NCI-H128 (cell line): ENCODE results near the gene PKP2.

Experiments
- DNase-seq: peaks from one replicate; lab custom pipeline; 2025; ENCODE audit not compliant: unreplicated experiment; lab: John Stamatoyannopoulos, UW

The PKP2 gene

DNA sequence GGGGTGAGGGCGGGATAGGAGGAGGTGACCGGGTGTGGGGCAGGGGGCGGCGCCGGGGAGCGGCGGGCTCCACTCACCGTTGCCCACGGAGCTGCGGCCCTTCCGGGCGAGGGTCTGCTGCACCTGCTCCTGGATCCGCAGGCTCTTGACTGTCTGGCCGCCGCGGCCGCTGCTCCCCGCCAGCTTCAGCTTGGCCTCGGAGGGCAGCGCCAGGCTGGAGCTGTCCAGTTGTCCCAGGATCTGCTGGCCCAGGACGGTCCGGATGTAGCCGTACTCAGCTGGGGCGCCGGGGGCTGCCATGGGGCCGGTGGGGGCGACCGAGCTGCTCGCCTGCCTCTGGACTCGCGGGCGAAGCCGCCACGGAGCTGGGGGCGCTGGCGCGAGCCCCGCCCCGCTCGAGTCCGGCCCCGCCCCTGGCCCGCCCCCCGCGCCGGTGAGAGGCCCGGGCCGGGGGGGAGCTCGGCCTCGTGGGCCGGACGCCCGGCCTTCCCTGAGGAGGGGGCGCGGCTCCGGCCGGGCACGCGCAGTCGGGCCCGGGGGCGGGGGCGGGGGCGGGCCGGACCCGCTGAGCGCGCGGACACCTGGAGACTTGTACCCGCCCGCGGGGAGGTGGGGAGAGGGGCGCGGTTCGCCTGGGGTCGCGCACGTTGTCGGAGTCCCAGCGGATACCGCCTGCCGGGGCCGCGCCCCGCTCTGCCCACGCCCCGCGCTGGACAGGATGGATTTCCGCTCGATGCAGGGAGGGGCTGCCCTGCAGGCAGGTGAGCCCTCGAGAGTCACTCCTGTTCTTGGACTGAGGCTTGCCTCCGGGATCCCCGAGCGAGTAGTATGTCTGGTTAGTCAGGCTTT lies at the start of gene PKP2:
Gene PKP2, minus strand, starts transcription at position 346 of the 849 bp plus-strand sequence. Its CDS starts 46 bp downstream, at position 300.
- peak; percentile 86 for DNase-seq

DNA sequence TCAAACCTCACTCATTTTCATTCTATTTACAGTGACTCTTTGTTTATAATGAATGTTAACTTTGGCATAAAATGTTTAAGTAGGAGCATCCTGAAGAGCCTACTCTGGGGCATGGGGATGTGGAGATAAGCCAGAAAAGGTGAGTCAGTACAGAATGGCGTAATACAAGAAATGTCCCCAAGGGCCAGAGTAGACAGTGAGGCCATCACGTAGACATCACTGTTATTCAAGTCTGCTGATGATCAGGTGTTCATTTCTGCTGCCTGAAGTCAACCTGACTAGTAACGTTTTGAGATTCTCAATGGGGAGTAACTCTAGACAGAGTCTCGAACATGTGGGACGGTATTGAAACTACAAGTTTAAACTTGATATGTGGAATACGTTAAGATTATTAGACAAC lies 47.6 kb upstream of the PKP2 start:
- no peak for DNase-seq

DNA sequence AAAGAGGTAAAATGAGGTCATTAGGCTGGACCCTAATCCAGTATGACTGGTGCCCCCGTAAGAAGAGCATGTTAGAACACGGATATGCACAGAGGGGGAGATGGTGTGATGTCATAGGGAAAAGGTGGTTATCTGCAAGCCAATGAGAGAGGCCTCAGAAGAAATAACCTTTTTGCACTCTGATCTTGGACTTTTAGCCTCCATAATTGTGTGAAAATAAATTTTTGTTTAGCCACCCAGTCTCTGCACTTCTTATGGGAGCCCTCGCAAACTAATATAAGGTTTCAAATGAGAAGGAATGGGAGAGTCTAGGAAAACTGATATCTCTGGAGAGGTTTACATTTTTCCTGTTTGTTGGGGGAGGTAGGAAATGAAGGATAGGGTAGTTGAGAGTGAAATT lies 43.2 kb upstream of the PKP2 start:
- DNase-seq = no peak

DNA sequence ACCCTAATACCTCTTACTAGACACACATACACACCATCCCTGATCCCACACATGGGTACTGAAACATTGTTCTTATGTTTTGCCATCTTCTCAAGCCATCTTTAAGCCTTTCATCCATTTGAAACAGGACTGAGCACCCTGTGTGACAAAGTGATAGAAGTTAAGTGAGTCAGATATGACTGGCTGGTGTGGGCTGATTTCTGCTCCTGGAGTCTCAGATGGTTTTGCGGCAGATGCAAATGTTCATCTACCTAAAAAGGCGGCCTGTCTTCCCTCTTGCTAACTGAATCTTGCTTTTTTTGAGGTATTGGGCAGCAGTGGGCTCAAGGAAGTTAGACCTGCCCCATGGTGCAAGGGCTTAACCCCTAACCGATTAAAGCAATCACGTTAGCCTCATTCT lies 30.4 kb upstream of the PKP2 start:
- no peak for DNase-seq

DNA sequence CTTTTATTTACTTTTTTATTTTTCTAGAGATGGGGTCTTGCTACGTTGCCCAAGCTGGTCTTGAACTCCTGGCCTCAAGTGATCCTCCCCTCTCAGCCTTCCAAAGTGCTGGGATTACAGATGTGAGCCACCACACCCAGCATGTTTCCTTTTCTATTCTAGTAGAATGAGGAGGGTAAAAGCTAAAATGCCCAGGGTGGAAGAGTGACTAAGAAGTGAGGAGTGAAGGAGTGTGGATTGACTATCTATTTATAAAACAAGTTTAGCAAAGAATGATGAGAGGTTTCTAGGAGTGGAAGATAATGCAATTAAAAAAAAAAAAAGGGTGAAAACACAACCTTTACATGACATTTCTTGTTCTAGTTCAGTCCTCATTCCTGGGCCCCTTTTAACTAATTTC lies 29.8 kb upstream of the PKP2 start:
- DNase-seq = no peak

DNA sequence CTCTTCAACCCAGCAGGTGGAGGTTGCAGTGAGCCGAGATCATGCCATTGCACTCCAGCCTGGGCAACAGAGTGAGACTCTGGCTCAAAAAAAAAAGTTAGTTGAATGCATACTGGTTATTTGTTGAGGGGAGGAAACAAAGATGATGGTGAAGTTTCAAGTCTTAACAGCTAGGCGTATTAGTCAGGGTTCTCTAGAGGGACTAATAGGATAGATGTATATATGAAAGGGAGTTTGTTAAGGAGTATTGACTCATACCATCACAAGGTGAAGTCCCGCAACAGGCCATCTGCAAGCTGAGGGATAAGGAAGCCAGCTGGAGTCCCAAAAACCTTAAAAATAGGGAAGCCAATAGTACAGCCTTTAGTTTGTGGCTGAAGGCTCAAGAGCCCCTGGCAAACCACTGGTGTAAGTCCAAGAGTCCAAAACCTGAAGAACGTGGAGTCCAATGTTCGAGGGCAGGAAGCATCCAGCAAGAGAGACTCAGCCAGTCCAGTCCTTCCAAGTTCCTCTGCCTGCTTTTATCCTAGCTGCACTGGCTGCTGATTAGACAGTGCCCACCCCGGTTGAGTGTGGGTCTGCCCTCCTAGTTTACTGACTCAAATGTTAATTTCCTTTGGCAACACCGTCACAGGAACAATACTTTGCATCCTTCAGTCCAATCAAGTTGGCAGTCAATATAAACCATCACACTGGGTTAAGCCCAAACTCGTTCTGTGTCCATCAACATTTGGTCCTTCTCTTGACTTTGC lies 26.1 kb upstream of the PKP2 start:
- DNase-seq = no peak

DNA sequence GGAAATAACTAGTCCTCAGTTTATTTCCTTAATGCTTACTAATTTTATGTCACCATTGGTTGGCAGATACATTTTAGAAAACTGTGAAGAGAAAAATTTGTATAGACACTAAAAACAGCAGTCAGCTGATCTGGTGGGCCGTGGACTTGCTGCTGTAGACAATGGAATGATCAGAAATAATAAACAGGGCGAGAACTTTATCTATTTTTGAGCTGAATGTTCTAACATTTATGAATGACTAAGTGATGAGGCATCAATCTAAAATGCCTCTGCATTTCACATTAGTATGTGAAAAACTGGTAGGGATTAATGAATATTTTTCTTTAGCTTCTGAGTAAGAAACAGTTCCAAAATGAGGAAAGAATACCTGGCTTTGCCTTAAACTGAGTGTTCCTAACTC lies 24.8 kb upstream of the PKP2 start:
- no peak for DNase-seq

DNA sequence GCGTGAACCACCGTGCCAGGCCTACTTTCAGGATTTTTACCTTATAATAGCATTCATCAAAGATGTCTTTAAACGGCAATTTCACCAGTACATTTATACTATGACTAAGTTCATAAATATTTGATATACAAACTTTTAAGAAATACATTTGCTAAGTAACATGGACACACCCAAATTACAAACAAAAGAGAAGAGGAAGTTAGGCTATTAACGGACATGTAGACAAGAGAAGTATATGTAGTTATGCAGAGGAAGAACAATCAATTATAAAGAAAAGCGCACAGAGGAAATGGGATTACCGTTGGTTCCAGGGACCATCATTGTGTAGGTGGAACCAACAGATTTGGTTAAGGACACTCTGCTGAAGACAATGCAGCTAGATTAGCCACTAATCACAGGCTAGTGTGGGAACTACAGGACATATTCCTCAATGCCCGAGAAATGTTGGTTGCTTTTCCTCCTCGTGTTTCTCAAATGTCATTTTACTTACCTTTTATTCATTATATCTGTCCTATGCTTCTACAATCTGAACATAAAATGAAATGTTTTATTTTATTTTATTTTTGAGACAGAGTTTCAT lies 24.0 kb upstream of the PKP2 start:
- DNase-seq = no peak

DNA sequence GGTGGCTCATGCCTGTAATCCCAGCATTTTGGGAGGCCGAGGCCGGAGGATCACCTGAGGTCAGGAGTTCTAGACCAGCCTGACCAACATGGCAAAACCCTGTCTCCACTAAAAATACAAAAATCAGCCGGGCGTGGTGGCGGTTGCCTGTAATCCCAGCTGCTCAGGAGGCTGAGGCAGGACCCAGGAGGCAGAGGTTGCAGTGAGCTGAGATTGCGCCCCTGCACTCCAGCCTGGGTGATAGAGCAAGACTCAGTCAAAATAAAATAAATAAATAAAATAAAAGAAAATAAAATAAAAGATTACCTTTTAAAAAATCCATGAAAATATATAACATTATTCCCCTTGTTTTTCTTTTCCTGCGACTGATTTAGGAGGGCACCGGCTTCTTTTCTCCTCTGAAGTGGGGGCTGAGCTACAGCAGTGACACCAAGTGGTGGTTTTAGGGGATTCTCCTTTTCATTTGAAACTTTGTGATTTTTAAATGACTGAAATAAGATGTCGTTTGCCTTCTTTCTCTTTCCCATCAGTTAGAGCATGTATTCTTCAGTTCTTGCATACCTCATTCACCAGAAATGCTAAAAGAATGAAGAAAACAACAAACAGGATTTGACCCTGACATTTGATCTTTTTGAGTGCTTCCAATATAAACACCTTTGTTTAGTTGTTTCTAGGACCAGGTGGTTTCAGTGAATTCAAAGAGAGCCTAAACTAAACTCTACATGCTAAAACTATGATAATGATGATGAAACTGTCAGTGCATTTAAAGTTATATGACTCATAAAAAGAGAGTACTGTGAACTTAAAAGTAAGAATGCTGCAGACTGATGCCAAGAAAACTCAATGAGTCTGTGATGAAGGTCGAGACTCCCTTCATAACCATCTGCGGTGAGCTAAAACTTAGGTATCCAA lies 22.6 kb upstream of the PKP2 start:
- DNase-seq = peak; percentile 31

DNA sequence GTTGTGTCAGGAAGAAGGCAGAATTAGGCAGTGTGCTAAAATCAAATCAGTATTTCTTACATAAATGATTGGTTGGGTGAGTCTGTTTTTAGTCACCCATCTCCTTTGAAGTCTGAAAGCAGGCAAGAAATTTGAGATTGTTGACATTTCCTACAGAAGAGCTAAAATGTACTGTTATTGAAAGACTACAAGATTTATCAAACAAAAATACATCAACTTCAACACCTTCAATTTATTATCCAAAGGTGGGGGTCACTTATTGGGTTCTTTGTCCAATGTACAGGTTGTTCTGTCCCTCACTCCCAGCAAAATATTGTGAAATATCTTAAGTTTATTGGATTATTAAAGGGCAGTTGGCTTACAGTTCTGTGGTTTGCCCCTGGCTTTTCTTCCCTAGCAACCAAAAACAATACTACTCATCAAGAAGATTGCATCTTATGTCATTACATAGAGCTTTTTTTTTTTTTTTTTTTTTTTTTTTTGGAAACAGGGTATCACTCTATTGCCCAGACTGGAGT lies 20.6 kb upstream of the PKP2 start:
- DNase-seq = no peak

DNA sequence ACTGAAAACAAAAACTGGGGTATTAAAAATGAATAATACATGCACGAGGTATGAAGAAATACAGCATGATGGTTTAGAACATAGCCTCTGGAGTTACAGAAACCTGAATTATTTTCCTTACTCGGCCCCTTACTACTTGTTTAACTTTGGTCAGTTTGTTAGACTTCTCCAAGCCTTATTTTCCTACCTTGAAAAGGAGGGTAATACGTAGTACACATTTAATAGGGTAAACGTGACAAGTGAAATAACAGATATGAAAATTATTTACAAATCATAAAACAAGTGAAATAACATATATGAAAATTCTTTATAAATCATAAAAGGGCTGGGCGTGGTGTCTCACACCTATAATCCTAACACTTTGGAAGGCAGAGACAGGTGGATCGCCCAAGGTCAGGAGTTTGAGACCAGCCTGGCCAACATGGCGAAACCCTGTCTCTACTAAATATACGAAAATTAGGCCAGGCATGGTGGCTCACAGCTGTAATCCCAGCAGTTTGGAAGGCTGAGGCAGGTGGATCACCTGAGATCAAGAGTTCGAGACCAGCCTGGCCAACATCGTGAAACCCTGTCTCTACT lies 11.4 kb upstream of the PKP2 start:
- no peak for DNase-seq

DNA sequence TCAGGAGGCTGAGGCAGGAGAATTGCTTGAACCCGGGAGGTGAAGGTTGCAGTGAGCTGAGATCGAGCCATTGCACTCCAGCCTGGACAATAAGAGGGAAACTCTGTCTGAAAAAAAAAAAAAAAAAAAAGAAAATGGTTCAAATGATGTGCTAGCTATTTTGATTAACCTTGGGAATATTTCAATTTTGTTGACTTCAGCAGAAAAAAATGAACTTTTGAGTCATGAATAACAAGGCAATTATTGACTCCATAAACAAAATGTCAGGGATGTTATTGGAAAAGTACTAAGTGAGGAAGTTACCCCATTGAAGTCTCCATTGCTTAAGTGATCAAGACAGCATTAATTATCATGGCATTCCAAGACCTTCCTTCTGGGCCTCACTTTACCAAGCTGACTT lies 10.6 kb upstream of the PKP2 start:
- DNase-seq = no peak

DNA sequence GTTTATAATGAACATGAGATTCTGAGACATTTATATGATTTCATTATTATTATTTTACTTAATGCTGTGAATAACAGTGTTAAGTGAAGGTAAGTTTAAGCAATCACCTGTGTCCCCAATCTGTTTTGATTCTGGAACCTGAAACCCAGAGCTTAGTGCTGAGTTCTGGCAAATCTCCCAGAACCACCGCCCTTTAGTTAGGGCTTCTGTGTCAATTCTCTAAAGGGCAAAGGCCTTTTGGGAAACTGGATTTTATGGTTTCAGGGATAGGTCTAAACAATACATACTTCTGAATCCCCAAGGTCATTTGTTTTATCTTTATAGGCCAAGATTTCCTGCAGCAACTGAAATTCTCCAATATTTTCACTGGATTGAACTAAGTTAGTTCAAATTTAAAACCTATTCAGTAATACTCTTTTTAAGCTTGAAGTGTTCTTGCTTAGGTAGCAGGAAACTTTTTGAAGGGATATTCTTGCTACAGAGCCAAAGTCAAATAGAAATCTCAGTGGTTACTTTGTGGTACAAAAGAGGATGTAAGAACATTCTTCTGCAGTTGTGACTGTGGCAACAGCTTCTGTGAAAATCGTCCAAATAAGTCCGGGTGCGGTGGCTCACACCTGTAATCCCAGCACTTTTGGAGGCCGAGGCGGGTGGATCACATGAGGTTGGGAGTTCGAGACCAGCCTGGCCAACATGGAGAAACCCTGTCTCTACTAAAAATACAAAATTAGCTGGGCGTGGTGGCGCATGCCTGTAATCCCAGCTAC lies 10.0 kb upstream of the PKP2 start:
- DNase-seq = peak; percentile 28

DNA sequence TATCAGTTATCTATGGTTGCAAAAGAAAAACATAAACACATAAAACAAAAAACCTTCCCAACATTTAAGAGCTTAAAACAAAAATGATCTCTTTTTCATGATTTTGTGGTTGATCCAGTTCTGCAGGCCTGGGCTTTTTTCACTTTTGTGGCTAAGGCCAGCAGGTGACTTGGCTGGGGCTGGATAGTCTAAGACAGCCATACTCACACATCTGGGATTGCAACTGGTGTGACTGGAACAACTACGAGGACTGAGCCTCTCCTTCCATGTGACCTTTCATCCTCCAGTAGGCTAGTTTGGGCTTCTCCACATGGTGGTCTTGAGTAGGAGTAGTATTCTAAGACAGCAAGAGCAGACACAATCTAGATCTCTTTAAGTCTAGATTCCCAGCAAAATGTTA lies 7.2 kb upstream of the PKP2 start:
- DNase-seq = no peak

DNA sequence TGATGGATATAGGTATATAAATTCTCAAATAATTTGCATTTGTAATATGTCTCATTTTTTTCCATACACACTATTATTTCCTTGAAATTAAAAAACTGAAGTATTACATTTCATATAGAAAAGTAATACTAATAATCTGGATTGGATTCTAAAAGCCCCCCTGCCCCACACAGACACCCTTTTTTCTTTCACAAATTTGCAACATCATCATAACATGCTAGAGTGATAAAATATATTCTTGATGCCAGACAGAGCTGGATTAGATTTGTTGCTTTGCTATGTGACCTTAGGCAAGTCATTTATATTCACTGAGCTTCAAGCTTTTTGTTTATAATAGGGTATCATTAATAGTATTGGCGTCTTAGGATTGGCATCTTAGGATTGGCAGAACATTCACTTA lies 6.7 kb upstream of the PKP2 start:
- DNase-seq = no peak

DNA sequence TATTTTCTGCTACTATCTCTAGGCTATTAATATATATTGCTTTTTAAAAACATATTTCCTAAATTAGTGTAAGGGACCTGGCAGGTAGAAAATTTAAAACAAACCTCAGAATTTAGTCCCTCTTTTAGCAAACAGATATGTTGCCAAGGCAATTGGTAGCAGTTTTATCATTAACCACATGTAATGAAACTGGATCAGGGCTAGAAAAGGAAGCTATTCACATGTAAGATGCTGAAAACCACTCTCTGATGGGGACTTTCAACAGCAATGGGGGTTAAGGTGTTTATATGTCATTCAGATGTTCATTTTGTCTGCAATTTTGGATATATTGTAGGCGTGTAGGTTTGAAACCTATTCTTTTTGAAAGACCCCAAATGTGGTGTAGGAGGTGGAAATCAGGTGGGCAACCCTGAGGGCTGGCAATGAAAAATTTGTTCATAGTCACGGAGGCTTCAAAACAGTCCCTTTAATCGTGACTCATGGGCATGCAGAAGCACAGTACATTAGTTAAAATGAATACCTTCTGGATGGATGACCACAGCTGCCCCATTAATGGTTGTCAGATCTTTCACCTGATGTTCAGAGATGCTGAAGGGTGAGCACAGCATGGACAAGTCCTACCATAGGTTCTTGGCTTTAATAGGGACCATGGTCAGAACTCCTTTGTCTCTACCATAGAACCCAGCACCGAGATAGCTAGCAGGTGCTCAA lies 5.9 kb upstream of the PKP2 start:
- DNase-seq = no peak

DNA sequence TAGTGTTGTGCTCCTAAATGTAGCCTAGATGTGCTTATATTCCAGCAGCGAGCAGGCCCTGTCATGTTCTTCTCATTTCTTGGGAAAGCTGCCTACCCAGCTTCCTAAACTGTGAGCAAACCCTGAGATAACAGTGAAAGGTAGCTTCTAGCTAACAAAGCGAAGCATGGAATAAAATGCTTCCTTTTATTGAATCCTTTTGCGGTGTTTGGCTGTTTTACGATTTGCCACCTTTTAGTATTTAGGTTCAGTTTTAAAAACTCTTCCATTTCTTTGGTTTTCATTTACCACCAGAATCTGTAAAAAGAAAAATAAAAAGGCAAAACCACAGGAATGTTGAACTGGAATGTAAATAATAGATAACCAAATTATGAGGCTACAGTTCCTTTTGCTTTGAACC lies 5.0 kb upstream of the PKP2 start:
- no peak for DNase-seq

DNA sequence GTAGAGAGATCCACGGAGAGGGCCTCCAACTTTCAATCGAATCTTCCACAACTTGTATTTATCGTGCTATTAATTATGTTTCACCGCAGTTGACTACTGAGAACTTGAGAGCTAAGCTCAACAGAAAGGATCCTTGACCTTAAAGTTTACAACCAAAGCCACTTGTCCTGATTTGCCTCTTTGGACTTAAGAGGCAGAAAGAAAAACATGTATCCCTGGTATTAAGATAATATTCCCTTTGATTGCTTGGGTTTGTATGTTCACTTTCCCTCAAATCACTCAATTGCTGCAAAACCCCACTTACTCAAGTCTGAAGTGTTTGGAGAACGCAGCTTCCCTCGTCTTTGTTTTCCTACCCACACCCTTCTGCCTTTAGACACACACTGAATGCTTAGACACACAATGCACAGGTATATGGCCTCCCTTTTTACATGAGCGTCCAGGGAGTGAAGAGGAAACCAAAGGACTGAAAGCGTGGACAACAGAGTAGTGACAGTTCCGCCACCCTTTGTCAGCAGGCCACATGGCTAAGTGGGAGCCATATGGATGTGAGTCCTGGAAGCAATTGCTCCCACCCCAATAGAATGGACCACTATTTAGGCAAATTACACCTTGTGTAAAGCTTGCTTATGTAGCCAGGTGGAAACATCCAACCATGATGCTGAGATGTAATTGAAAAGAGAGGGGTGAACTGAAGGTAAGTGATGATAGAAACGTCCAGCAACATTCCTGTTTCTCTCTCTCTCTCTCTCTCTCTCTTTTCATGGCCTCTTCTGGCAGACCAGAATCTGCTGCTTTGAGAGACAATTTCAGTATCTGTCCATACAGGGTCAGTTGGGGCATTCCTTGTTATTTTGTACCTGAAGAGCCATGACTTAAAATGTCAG lies 1.4 kb upstream of the PKP2 start:
- no peak for DNase-seq
